HG02840 (cell line): Measurements from ENCODE around the gene MRPL3.

Experiments used
- ATAC-seq: cut with Tn5 transposase; IDR thresholded peaks from one replicate; pipeline ENCODE4 v1.9.1; 2021; ENCODE audit warnings: mild to moderate bottlenecking, moderate library complexity, moderate number of reproducible peaks; ENCODE audit not compliant: unreplicated experiment, low FRiP score

Gene MRPL3

DNA sequence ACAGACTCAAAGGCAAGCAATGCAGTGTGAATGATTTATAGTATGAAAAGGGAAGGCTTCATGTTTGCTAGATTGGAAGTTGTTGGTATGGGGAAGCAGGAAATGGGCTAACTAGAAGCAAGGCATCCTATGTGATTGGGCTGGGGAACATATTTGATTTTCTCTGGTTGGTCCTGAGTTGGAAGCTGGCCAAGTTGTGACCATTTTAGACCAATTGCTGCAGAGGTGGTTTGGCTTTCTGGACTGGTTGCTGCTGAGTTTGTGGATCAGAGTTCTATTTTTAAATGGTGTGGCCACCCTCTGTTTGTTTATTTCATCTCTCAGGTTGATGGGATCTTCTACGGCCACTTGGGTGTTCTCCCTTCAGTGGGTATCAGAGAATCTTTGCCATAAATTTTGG lies 81.5 kb downstream of the MRPL3 start:
- no peak for ATAC-seq

DNA sequence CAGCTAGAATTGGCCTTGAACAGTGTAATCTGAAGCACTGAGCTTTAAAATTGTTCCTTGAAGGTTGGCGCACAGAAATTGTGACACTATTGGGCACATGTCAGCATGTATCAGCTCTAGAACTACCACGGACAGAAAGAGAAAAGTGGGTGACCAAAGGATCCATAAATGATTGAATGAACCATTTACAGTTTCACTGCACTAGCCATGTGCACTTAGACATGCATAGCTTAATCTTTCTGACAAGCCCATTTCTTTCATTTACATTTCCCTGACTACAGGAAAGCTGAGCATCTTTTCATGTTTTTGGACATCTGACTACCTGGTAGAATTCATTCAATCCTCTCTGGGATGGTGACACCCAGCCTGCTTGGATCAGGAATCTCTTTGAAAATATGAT lies 85.0 kb downstream of the MRPL3 start:
- ATAC-seq: no peak
